HepG2 (cell line): ENCODE measurements around the gene RBP4. TPM values are rescaled to one million over a fixed set of nuclear protein-coding genes. Genes with fewer than 3 reads are reported as not detected.

Source experiments
- BRCA1 ChIP-seq: sonication (generic); formaldehyde crosslinking; IDR thresholded peaks from 2 replicates; pipeline ENCODE4 v1.4.0; 2020; ENCODE audit warnings: missing genetic modification reagents
- CC2D1A ChIP-seq: sonication (generic); formaldehyde crosslinking; IDR thresholded peaks from 2 replicates; pipeline ENCODE4 v1.8.1; 2023; ENCODE audit warnings: mild to moderate bottlenecking, missing genetic modification reagents
- CEBPB ChIP-seq: IDR thresholded peaks from 2 replicates; pipeline ENCODE4 v1.6.1; 2011; ENCODE audit warnings: low read depth, low read length, improper control_type of control experiment, borderline replicate concordance
- CSRNP1 ChIP-seq: sonication (generic); formaldehyde crosslinking; IDR thresholded peaks from 2 replicates; pipeline ENCODE4 v1.8.1; 2023; ENCODE audit warnings: mild to moderate bottlenecking, missing genetic modification reagents
- FOXJ3 ChIP-seq: sonication (generic); formaldehyde crosslinking; IDR thresholded peaks from 2 replicates; pipeline ENCODE4 v1.4.0; 2020; ENCODE audit warnings: missing genetic modification reagents, mild to moderate bottlenecking, borderline replicate concordance
- GABPA ChIP-seq, 2 experiments: IDR thresholded peaks; 2 replicates each; pipeline ENCODE4 v1.6.1; 2011 to 2016; ENCODE audit warnings: low read depth in 2 of 2, low read length in 1 of 2, missing biosample characterization in 1 of 2, missing genetic modification characterization in 1 of 2
- GABPB1 ChIP-seq: IDR thresholded peaks from 2 replicates; pipeline ENCODE4 v1.6.1; 2016; ENCODE audit warnings: mild to moderate bottlenecking, missing genetic modification reagents, moderate library complexity, missing compliant biosample characterization
- HNF1B ChIP-seq: sonication (generic); formaldehyde crosslinking; IDR thresholded peaks from 2 replicates; pipeline ENCODE4 v1.5.1; 2020; ENCODE audit warnings: mild to moderate bottlenecking, moderate library complexity, missing genetic modification reagents
- KAT8 ChIP-seq: IDR thresholded peaks from 2 replicates; pipeline ENCODE4 v1.6.1; 2016; ENCODE audit warnings: missing genetic modification reagents, missing compliant biosample characterization
- KLF12 ChIP-seq: sonication (generic); formaldehyde crosslinking; IDR thresholded peaks from 2 replicates; pipeline ENCODE4 v1.4.0; 2020; ENCODE audit warnings: missing genetic modification reagents, borderline replicate concordance
- KLF9 ChIP-seq: IDR thresholded peaks from 2 replicates; pipeline ENCODE4 v1.6.1; 2016; ENCODE audit warnings: low read depth
- MTA1 ChIP-seq: sonication (generic); formaldehyde crosslinking; IDR thresholded peaks from 2 replicates; pipeline ENCODE4 v1.4.0; 2020; ENCODE audit warnings: missing genetic modification reagents, mild to moderate bottlenecking, borderline replicate concordance
- MTERF4 ChIP-seq: sonication (generic); formaldehyde crosslinking; IDR thresholded peaks from 2 replicates; pipeline ENCODE4 v1.8.0; 2023; ENCODE audit warnings: mild to moderate bottlenecking, missing genetic modification reagents
- MTF2 ChIP-seq: sonication (generic); formaldehyde crosslinking; IDR thresholded peaks from 2 replicates; pipeline ENCODE4 v1.5.0; 2020; ENCODE audit warnings: missing genetic modification reagents, borderline replicate concordance
- NAIF1 ChIP-seq: sonication (generic); formaldehyde crosslinking; IDR thresholded peaks from 2 replicates; pipeline ENCODE4 v1.5.0; 2020; ENCODE audit warnings: mild to moderate bottlenecking, missing genetic modification reagents, borderline replicate concordance
- NBN ChIP-seq: fragments of 450-650 bp; conservative IDR thresholded peaks from 2 replicates; pipeline ENCODE4 v1.6.1; 2017
- SOX5 ChIP-seq: IDR thresholded peaks from 2 replicates; pipeline ENCODE4 v1.6.1; 2016; ENCODE audit warnings: borderline replicate concordance
- TBX2 ChIP-seq: sonication (generic); formaldehyde crosslinking; IDR thresholded peaks from 2 replicates; pipeline ENCODE4 v1.5.0; 2020; ENCODE audit warnings: missing genetic modification reagents, mild to moderate bottlenecking, borderline replicate concordance
- ZC3H13 ChIP-seq: sonication (generic); formaldehyde crosslinking; IDR thresholded peaks from 2 replicates; pipeline ENCODE4 v1.8.1; 2023; ENCODE audit warnings: mild to moderate bottlenecking, missing genetic modification reagents, moderate library complexity
- ZGPAT ChIP-seq: IDR thresholded peaks from 2 replicates; pipeline ENCODE4 v1.6.1; 2016; ENCODE audit warnings: mild to moderate bottlenecking
- ZMAT3 ChIP-seq: sonication (generic); formaldehyde crosslinking; conservative IDR thresholded peaks from 2 replicates; pipeline ENCODE4 v1.7.0; 2021; ENCODE audit warnings: missing genetic modification reagents
- ZNF563 ChIP-seq: sonication (generic); formaldehyde crosslinking; IDR thresholded peaks from 2 replicates; pipeline ENCODE4 v1.8.0; 2022; ENCODE audit warnings: mild to moderate bottlenecking, moderate library complexity, missing genetic modification reagents
- ZNF629 ChIP-seq: sonication (generic); formaldehyde crosslinking; conservative IDR thresholded peaks from 2 replicates; pipeline ENCODE4 v1.5.0; 2020; ENCODE audit warnings: missing genetic modification reagents
- ZNF660 ChIP-seq: sonication (generic); formaldehyde crosslinking; IDR thresholded peaks from 2 replicates; pipeline ENCODE4 v1.5.1; 2020; ENCODE audit warnings: mild to moderate bottlenecking, low read depth, missing genetic modification reagents, borderline replicate concordance
- polyA plus RNA-seq, 8 experiments: library from polyadenylated mRNA; depleted of rRNA in 3 of 8; stranded (reverse) in 7 of 8; unstranded in 1 of 8; fragments of >200 nt; fragmentation: Illumina TruSeq in 4 of 8; extraction: Trizol in 4 of 8; gene quantifications; 2 replicates each; pipeline versions ENCODE4 v1.2.1 to v1.2.3, GENCODE V29; 2011 to 2016; ENCODE audit warnings: low read depth in 4 of 8, missing spikeins in 1 of 8, mixed read lengths in 1 of 8; ENCODE audit not compliant: insufficient read depth in 1 of 8
- total RNA-seq, 5 experiments: library from RNA; depleted of rRNA; stranded (reverse); fragments of >200 nt; fragmentation: Illumina TruSeq; extraction: Trizol; gene quantifications; 2 replicates each; pipeline ENCODE4 v1.2.3, GENCODE V29; 2016; ENCODE audit warnings: low read depth in 1 of 5

Gene RBP4
- total and polyA plus RNA-seq, 2 of the 13 experiments (the other 11 are each of a cell fraction or from before 2014, with no cell fraction given) = 642 to 931 TPM

GRCh38 chr10:93566435-93567276, 34.4 kb downstream of the RBP4 start, which contains the start of gene FFAR4 (continued):
- no peak for TF ChIP-seq NBN
- TF ChIP-seq CC2D1A (CRISPR knock-in tag) = no peak
- no peak for TF ChIP-seq MTERF4
- peak; percentile 15; the same call in 1 of the 2 replicates for TF ChIP-seq GABPB1 (CRISPR knock-in tag)
- no peak for TF ChIP-seq SOX5
- no peak for TF ChIP-seq HNF1B (CRISPR knock-in tag)
- no peak for TF ChIP-seq GABPA (IDR thresholded peaks at IDR 0.05; ENCODE audit: low read depth, low read length)
- no peak for TF ChIP-seq GABPA (CRISPR knock-in tag; IDR thresholded peaks at IDR 0.05; ENCODE audit: low read depth)
- no peak for TF ChIP-seq NAIF1
- no peak for TF ChIP-seq TBX2 (CRISPR knock-in tag)
- TF ChIP-seq CEBPB = peak; percentile 44; the same call in 1 of the 2 replicates
- no peak for TF ChIP-seq ZNF563
- no peak; the same call in 1 of the 2 replicates for TF ChIP-seq MTA1 (CRISPR knock-in tag)
- no peak for TF ChIP-seq ZC3H13 (CRISPR knock-in tag)
- TF ChIP-seq MTF2 (CRISPR knock-in tag) = peak; percentile 83; the same call in 1 of the 2 replicates
- no peak for TF ChIP-seq FOXJ3
- no peak for TF ChIP-seq ZNF660
- TF ChIP-seq KAT8 (CRISPR knock-in tag) = no peak
- no peak for TF ChIP-seq ZGPAT (CRISPR knock-in tag)
- TF ChIP-seq CSRNP1 (CRISPR knock-in tag) = no peak
- TF ChIP-seq KLF12 (CRISPR knock-in tag) = no peak
- TF ChIP-seq BRCA1 = no peak
- TF ChIP-seq KLF9 (CRISPR knock-in tag) = no peak
- TF ChIP-seq ZMAT3 (CRISPR knock-in tag) = no peak
- TF ChIP-seq ZNF629 (CRISPR knock-in tag) = no peak
